Measurements from ENCODE around the gene NTNG1. TPM values are rescaled to one million over a fixed set of nuclear protein-coding genes. Genes with fewer than 3 reads are reported as not detected.
A peak's percentile ranks its signal among the peaks of the same experiment; 100 is the strongest.

NTNG1 gene
- total RNA-seq, 1 experiment from 2014 or later, result 0.41 TPM

- no peak for DNase-seq (ENCODE audit: low read depth)
- in situ Hi-C loops (cut with HindIII; ENCODE audit: low pct_unique_long_range_greater_than_20kb, low sequenced_read_pairs), result no loop called here
Measured at GRCh38 chr1:107493111-107493716, 352.4 kb downstream of the NTNG1 start.

- DNase-seq (ENCODE audit: low read depth), result no peak
- in situ Hi-C loops (cut with HindIII; ENCODE audit: low pct_unique_long_range_greater_than_20kb, low sequenced_read_pairs), result no loop called here
Measured at GRCh38 chr1:107494061-107494460, 353.2 kb downstream of the NTNG1 start.

DNA sequence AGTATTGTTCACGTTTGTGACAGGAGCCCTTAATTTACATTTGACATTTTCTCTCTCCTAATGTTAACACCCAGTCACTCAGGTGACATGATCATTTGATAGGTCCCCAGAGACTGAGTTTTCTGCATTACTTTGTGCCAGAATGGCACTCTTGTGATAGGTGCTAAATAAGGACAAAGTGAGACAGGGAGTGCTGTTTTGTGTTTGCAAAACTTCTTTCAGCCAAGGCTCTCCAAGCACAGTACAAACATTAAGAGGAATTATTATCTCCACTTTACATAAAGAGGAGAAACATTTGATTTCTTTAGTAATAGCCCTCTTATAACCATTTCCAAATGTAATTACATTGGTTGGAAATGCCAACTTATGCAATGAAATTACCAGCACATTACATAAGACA lies 355.2 kb downstream of the NTNG1 start:
- in situ Hi-C loops (cut with HindIII; ENCODE audit: low pct_unique_long_range_greater_than_20kb, low sequenced_read_pairs), result no loop called here
- no peak for DNase-seq (ENCODE audit: low read depth)

GRCh38 chr1:107499139-107499744 lies 358.4 kb downstream of the NTNG1 start:
- DNase-seq (ENCODE audit: low read depth), result no peak
- in situ Hi-C loops (cut with HindIII; ENCODE audit: low pct_unique_long_range_greater_than_20kb, low sequenced_read_pairs), result no loop called here

- DNase-seq (ENCODE audit: low read depth), result no peak
- in situ Hi-C loops (cut with HindIII; ENCODE audit: low pct_unique_long_range_greater_than_20kb, low sequenced_read_pairs), result no loop called here
Measured at GRCh38 chr1:107501081-107501605, 360.3 kb downstream of the NTNG1 start.

DNA sequence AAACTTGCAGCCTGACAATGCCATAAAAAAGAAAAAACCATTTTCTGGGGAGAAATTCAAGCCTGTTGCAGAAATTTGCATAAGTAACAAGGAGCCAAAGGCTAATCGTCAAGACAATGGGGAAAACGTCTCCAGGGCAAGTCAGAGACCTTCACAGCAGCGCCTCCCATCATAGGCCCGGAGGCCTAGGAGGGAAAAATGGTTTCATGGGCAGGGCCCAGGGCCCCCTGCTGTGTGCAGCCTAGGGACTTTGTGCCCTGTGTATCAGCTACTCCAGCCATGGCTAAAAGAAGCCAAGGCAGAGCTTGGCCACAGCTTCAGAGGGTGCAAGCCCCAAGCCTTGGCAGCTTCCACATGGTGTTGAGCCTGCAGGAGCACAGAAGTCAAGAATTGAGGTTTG lies 369.5 kb downstream of the NTNG1 start:
- no peak for DNase-seq (ENCODE audit: low read depth)

GRCh38 chr1:107512836-107513235 lies 372.0 kb downstream of the NTNG1 start:
- in situ Hi-C loops (cut with HindIII; ENCODE audit: low pct_unique_long_range_greater_than_20kb, low sequenced_read_pairs), result no loop called here
- DNase-seq (ENCODE audit: low read depth), result no peak

More for the DNA sequence above, 369.5 kb downstream of the NTNG1 start:
- in situ Hi-C loops (cut with HindIII; ENCODE audit: low pct_unique_long_range_greater_than_20kb, low sequenced_read_pairs), result no loop called here

- no peak for DNase-seq (ENCODE audit: low read depth)
- in situ Hi-C loops (cut with HindIII; ENCODE audit: low pct_unique_long_range_greater_than_20kb, low sequenced_read_pairs), result no loop called here
Measured at GRCh38 chr1:107514841-107515240, 374.0 kb downstream of the NTNG1 start.

DNA sequence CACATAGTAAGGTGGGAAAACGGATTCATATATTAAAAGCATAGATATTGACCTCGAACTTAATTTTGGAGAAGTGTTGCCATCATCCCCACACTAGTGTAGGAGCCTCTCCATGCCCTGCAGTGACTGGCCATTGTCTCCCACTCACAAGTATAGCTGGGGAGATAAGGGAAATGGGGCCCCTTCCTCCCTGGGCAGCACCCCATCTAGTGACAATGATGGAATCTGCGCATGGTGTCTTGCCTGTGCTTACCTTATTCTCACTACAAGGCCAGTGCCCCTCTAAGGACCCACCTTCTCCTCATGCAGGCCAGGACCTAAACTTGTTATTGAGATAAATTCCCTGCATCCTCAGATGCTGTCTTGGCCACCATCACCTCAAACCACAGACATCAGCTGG lies 374.9 kb downstream of the NTNG1 start:
- no peak for DNase-seq (ENCODE audit: low read depth)
- in situ Hi-C loops (cut with HindIII; ENCODE audit: low pct_unique_long_range_greater_than_20kb, low sequenced_read_pairs), result no loop called here

DNA sequence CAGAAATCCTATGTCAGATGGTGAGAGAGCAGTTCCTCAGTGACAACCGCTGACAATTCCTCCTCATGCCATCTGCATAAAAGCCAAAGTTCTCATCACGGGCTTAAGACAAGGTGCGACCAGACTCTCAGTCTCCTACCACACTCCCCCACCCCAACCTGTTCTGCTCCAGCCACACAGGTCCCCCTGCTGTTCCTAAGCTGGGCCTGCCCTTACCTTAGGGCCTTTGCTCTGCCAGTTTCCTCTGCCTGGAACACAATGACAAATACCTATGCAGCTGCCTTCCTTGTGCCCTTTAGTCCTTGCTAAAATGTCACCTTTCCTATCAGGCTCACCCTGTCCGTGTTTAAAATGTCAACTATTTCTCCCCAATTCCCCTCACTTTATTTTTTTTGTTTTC lies 382.2 kb downstream of the NTNG1 start:
- in situ Hi-C loops (cut with HindIII; ENCODE audit: low pct_unique_long_range_greater_than_20kb, low sequenced_read_pairs), result no loop called here
- DNase-seq (ENCODE audit: low read depth), result no peak

GRCh38 chr1:107523736-107524135 lies 382.9 kb downstream of the NTNG1 start:
- DNase-seq (ENCODE audit: low read depth), result no peak
- in situ Hi-C loops (cut with HindIII; ENCODE audit: low pct_unique_long_range_greater_than_20kb, low sequenced_read_pairs), result no loop called here

- DNase-seq (ENCODE audit: low read depth), result no peak
- in situ Hi-C loops (cut with HindIII; ENCODE audit: low pct_unique_long_range_greater_than_20kb, low sequenced_read_pairs), result no loop called here
Measured at GRCh38 chr1:107524301-107524700, 383.5 kb downstream of the NTNG1 start.

DNA sequence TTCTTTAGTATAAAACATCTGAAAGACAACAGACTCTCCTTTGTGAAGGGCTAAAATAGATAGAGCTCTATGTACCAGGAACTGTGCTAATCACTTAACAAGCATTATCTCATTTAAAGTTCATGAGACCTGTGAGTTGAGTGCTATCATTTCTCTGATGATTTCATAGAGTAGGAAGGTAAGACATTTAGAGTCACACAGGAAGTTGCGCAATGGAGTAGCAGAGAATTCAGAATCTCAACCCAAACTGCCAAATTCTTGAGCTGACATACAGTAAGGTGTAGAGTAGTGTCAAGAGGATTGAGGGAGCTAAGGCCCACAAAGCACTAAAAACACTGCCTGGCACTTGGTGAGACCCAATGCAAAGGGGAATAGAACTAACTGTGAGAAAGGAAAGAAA lies 384.3 kb downstream of the NTNG1 start:
- in situ Hi-C loops (cut with HindIII; ENCODE audit: low pct_unique_long_range_greater_than_20kb, low sequenced_read_pairs), result no loop called here

DNA sequence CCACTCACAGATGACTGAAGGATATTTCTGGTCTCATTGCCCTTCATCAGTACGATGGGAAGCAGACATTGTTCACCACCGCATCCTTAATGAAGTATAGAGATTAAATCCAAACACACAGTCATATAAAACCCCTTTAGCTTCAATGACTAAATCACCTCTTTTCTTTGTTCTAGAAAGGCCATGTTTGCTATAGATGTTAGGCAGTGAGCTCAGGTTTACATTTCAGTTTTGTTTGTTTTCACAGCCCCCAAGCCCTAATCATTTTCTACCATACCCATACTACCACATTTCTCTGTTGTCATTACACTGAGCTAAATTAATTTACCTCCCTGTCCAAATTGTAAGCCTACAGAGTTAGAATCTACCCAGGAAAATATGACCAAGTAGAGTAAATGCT lies 385.1 kb downstream of the NTNG1 start:
- in situ Hi-C loops (cut with HindIII; ENCODE audit: low pct_unique_long_range_greater_than_20kb, low sequenced_read_pairs), result no loop called here
- no peak for DNase-seq (ENCODE audit: low read depth)

More for the DNA sequence above, 384.3 kb downstream of the NTNG1 start:
- no peak for DNase-seq (ENCODE audit: low read depth)

GRCh38 chr1:107526524-107527198 lies 385.8 kb downstream of the NTNG1 start:
- in situ Hi-C loops (cut with HindIII; ENCODE audit: low pct_unique_long_range_greater_than_20kb, low sequenced_read_pairs), result no loop called here
- DNase-seq (ENCODE audit: low read depth), result no peak

DNA sequence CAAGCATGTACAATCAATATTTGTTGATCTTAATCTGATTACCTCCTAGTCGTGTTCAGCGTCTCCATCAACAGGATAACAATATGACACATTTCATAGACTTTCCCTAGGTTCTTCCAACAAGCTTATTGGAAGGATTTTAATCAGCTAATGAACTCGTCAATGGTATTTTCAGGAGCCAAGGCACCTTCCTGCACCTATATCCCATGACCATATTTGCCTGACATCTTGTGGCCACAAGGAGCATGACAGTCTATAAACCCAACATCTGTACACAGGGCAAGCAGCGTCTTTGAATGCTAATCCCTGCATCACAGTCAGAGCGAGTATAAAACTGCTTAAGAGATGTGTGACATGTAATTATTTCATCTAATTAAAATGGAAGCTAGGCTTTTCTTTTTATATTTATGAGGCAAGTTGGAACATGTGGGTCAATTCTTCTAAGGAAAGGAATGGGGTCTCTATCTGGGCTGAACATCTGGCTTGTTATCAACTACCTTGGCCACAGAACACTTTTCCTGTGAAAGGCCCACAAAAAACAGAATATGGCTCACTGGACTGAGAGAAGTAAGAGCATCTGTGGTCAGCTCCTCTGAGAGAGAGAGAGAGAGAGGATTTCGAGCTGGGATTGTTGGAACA lies 388.8 kb downstream of the NTNG1 start:
- in situ Hi-C loops (cut with HindIII; ENCODE audit: low pct_unique_long_range_greater_than_20kb, low sequenced_read_pairs), result no loop called here
- DNase-seq (ENCODE audit: low read depth), result peak; percentile 21

DNA sequence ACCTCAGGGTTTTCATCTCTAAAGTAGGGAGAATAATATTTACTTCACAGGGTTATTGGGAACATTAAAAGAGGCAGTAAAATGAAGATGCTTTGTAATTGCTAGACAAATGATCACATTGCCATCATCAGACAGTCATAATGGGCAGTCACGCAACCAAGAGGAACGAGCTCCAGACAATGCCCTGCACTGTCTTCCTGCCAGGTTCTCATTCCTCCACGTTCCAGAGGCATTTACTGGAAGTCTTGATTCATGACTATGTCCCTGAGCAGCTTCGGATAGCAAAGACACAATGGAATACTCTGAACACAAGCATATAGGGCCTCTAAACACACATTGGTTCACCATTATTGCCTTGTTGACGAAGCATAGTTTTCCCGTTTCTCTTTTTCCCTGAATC lies 389.7 kb downstream of the NTNG1 start:
- DNase-seq (ENCODE audit: low read depth), result no peak
- in situ Hi-C loops (cut with HindIII; ENCODE audit: low pct_unique_long_range_greater_than_20kb, low sequenced_read_pairs), result no loop called here

- in situ Hi-C loops (cut with HindIII; ENCODE audit: low pct_unique_long_range_greater_than_20kb, low sequenced_read_pairs), result no loop called here
- no peak for DNase-seq (ENCODE audit: low read depth)
Measured at GRCh38 chr1:107531065-107531908, 390.4 kb downstream of the NTNG1 start.
